GM10266 (cell line): ENCODE data around the gene DCAF10.
"Not testable (repeated sequence)": the region's sequence is repeated elsewhere in the genome, so short reads cannot be mapped to it uniquely, and the experiment has no call there.

Experiments used
- DNase-seq: peaks from one replicate; pipeline ENCODE4 v3.0.0; 2012; ENCODE audit errors: extremely low spot score
- TF ChIP-seq, protein P1 (sequence below): IDR thresholded peaks from 2 replicates; pipeline ENCODE4 v1.5.1; 2012; ENCODE audit warnings: mild to moderate bottlenecking, low read depth; ENCODE audit not compliant: control insufficient read depth, insufficient read depth; ENCODE audit errors: missing control alignments

DCAF10 gene

DNA sequence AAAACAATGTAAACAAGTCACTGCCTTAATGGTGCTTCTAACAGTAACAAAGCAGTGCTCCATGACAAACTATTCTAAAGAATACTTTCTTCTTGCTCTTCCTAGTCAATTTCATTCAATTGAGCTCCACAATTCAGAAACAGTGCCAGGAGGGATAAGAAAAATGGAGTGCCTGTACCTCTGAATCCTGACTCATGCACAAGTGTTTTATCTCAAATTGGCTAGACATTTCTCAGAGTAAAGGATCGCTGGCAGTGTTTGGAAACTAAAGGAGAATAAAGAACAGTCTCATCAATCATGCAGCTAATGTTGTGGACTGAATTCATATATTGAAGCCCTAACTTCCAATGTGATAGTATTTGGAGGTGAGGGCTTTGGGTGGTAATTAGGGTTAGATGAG is 75.8 kb downstream of the DCAF10 start:
- DNase-seq = no peak
- TF ChIP-seq, protein P1, sequence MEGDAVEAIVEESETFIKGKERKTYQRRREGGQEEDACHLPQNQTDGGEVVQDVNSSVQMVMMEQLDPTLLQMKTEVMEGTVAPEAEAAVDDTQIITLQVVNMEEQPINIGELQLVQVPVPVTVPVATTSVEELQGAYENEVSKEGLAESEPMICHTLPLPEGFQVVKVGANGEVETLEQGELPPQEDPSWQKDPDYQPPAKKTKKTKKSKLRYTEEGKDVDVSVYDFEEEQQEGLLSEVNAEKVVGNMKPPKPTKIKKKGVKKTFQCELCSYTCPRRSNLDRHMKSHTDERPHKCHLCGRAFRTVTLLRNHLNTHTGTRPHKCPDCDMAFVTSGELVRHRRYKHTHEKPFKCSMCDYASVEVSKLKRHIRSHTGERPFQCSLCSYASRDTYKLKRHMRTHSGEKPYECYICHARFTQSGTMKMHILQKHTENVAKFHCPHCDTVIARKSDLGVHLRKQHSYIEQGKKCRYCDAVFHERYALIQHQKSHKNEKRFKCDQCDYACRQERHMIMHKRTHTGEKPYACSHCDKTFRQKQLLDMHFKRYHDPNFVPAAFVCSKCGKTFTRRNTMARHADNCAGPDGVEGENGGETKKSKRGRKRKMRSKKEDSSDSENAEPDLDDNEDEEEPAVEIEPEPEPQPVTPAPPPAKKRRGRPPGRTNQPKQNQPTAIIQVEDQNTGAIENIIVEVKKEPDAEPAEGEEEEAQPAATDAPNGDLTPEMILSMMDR = no peak

DNA sequence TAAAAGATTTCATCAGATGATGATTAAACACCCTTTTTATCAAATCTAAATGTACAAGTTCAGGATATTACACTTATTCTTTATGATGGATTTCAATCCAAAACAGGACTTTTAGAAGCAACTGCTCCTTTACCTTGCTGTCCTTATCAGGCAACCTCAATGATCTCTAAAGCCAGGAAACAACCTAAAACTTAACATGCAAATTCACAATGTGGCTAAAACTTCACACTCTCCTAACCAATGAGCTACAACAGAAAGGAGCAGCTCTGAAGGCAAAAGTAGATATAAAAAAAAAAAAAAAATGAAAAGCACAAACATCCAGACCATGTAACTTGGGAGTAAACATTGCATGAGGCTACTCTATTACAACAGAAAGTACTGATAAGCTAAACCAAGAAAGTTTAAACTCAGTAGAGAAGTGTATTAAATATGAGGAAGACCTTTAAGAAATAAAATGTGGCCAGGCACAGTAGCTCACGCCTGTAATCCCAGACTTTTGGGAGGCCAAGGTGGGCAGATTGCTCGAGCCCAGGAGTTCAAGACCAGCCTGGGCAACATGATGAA is 80.4 kb downstream of the DCAF10 start:
- TF ChIP-seq, protein P1 = no peak
- DNase-seq = no peak

DNA sequence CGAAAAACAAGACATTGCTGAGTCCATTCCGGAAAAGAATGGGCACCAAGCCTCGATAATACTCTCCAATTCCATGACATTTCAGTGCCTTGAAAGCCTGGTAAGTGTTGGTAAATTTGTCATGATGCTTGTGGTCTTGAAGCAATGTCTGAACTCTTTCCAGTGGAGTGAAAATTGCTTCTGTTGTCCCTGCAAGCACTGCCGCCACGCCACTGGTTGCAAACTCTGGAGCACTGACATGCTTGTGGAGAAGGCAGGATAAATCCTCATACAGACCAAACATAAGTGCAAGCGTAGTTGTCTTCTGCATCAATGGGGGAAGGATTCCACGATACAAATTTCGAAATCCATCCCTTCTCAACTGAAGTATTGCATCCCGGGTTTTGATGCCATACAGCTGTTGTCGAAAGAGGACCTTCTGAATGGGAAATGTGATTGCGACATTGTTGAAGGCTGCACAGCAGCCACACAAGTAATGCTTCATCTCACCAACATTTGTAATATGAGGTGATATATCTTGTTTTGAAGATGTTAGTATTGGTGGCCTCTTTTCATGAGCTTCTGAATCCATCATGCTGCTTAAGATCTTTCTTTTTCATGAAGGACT is 87.5 kb downstream of the DCAF10 start:
- not testable (repeated sequence) for DNase-seq

DNA sequence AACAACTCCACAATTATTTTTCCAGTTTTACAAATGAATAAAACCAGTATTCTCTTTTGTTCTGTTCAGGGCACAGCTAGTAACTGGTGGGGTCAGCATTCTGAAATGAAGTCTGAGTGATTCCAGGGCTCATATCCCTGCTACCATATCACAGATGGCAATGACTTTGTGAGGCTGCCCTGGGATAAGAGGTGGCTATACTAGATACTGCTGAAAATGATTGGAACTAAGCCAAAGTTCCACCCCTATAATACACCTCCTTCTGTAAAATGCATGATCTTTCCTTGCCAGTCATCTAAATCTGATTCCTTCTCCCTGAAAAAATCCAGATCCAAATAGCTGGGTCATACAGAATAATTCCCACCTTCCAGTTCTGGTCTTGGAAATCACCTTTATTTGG is 88.9 kb downstream of the DCAF10 start:
- no peak for DNase-seq
- TF ChIP-seq, protein P1 = no peak

DNA sequence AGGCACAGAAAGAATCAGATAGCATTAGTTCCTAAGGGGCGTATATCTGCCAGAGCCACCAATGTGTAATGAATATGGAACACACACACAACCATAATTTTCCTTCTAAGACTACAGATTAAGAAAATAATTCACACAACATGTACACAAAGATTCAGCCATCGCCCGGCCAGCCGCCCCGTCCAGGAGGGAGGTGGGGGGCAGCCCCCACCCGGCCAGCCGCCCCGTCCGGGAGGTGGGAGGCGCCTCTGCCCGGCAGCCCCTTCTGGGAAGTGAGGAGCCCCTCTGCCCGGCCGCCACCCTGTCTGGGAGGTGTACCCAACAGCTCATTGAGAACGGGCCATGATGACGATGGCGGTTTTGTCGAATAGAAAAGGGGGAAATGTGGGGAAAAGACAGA is 90.4 kb downstream of the DCAF10 start:
- DNase-seq = not testable (repeated sequence)

DNA sequence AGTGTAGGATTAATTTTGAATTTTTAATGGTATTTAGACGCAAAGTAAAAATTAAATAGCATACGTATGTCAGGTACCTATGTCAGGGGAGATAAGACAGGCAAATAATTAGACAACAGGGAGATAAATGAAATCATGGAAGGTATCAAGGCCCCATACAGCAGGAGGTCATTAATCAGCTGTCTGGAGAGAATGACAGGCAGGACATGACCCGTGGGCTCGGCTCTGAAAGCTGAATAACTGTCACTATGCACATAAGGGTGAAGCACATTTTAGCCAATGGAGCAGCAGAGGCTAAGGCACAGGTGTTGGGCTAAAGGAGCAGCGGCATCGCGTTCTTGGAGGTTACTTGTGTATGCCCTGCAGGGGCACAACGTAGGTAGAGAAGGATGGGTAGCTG is 91.5 kb downstream of the DCAF10 start:
- DNase-seq = no peak
- TF ChIP-seq, protein P1 = no peak

DNA sequence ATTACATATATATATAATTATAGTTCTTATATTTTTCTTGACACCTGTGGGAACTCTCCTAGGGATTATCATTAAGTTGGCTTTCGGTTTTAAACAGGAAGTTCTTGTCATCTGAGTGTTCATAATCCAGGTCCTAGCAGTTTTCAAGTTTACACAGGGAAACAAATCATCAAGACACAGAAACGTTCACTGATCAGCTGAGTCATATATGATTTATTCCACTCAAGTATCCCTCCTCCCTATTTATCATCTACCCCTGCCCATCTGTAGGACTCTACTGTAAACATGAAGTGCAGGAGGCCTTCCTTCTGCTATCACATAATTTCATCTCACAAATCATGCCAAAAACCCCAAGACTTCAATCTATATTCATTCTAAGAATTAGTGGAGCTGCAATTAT is 97.1 kb downstream of the DCAF10 start:
- TF ChIP-seq, protein P1 = no peak
- no peak for DNase-seq

DNA sequence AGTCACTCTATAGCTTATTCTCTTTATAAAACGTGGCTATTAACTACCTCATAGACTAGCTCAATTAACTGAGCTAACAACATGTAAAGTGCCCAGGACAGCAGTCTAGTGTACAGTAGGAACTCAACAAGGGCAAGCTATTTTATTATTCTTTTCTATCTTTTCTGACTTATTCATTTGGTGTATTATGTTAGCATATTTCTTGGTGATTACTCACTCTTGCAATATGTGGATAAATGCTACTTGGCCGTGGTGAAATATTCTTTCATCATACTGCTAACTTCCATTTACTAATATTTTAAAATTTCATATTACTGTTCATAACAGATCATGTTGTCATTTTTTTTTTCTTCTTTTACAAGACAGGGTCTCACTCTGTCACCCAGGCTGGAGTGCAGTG is 98.4 kb downstream of the DCAF10 start:
- TF ChIP-seq, protein P1 = no peak
- no peak for DNase-seq
